ENCODE results near the gene KIF1B.

Gene KIF1B

GRCh38 chr1:10338047-10338446 lies 127.7 kb downstream of the KIF1B start:
- peak; percentile 44 for DNase-seq

DNA sequence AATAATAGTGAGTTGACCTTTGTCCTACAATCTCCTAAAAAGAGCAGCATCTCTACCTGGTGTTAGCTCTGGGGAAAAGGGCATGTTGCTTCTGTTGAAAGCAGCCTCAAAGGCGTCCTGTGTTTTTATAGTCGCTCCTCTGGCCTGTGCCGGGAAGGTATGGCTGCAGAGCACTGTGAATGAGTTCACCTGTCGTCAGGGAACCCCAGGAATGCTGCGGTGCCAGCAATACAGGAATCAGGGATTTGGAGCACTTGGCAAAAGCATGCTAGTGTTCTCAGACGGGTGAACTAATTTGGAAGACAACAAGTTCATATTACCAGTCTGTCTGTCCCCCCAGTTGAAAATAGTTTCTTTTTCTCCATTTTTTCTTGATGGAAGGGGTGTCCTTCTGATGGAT lies 128.2 kb downstream of the KIF1B start:
- no peak for DNase-seq

- DNase-seq: no peak
Measured at GRCh38 chr1:10339036-10339567, 128.7 kb downstream of the KIF1B start.

- DNase-seq: peak; percentile 74
Measured at GRCh38 chr1:10339815-10340214, 129.4 kb downstream of the KIF1B start.

- DNase-seq: no peak
Measured at GRCh38 chr1:10340930-10341590, 130.7 kb downstream of the KIF1B start.

DNA sequence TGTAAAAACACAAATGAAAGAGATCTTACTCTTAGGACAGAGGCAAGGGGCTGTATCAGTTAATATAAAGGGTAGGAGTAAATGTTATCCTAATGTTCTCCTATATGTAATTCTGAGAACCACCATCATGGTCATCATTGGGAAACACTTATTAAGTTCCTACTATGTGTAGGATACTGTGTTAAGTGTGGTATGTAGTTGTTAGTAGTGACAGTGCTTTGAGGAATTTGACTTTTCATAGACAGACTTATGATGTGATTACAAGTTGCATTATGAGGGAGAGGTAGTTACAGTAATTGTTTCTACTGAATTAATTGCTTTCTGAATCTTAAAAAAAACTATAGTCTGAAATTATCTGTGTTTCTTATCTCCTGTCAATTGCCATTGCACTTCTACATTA lies 136.7 kb downstream of the KIF1B start:
- no peak for DNase-seq

DNA sequence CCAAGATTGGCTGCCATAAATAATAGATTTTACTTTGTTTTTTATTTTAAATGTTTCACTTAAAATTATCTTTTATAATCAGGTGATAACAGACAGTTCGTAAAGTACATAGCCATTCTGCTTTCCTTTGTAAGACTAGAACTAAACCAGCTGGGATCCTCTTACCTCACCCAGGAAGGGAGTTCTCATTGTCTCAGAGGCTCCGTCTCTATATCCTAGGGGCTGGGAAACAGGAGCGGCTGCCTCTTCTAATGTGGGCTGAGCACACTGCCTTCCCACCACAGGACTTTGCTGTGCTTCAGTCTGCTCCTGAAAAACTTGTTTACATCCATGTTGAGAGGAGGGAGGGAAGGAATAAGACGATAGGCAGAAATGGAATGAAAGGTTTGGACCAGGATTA lies 142.9 kb downstream of the KIF1B start:
- no peak for DNase-seq

DNA sequence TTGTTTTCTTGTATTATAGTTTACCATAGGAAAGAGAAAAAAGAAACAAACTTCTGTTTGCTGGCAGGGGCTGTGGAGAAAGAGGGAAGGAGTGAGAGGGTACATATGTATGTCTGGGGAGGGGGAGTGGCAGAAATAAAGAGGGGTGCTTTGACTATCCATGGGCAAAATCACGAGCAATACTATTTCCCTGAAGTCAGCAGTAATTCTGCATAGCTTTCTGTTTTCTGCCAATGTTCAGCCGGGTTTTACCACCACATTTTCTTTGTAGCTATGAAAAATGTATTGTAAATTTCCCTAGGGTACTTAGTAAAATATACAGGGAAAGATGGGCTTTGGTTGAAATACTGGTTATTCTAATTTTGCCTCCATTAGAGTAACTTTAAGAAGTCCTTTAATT lies 143.3 kb downstream of the KIF1B start:
- DNase-seq: no peak

- no peak for DNase-seq
Measured at GRCh38 chr1:10360045-10360444, 149.7 kb downstream of the KIF1B start.

- DNase-seq: no peak
Measured at GRCh38 chr1:10361515-10361914, 151.1 kb downstream of the KIF1B start.

GRCh38 chr1:10368194-10368593 lies 157.8 kb downstream of the KIF1B start:
- no peak for DNase-seq

DNA sequence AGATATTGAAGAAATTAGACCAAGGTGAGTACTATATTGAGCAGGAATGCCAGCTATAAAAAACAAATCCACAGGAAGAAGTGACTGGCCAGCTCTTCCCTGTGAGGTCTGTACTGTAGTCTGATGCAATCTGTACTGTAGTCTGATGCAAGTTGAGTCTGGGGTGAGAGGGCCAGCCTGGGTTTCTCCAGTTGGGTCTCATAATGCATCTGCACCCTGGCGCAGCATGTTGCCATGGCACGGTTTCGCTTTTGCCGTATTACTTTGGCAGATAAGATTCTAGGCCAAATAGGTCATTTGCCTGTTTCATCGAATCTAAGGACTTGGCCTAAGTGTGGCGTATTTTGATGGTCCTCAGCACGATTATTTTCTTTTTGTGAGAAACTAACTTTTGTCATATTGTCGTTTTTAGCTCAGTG lies 164.1 kb downstream of the KIF1B start:
- no peak for DNase-seq

DNA sequence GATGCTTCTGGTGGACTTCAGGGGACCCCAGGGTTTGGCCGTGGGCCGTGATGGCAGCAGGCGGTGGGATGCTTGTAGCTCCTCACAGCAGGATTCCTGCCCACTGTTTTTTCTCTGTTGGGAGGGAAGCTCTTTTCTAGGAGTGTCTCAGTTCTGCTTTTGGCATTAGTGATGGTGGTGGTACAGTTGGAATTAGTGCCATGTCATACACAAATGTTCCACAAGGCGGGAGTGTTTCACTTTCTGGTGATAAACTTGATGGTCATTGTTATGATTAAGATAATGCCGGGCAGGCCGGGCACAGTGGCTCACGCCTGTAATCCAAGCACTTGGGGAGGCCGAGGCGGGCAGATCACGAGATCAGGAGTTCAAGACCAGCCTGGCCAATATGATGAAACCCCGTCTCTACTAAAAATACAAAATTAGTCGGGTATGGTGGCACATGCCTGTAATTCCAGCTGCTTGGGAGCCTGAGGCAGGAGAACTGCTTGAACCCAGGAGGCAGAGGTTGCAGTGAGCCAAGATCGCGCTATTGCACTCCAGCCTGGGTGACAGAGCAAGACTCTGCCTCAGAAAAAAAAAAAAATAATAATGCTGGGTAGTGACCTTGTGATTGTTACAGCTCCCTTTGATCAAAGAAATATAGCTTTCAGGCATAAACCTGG lies 167.1 kb downstream of the KIF1B start:
- peak; percentile 54 for DNase-seq

- DNase-seq: no peak
Measured at GRCh38 chr1:10378081-10378841, 167.9 kb downstream of the KIF1B start.

GRCh38 chr1:10379101-10379620 lies 168.8 kb downstream of the KIF1B start:
- no peak for DNase-seq

- no peak for DNase-seq
Measured at GRCh38 chr1:10379676-10380075, 169.3 kb downstream of the KIF1B start.

- no peak for DNase-seq
Measured at GRCh38 chr1:10380594-10381275, 170.4 kb downstream of the KIF1B start.

GRCh38 chr1:10383630-10384029 lies 173.3 kb downstream of the KIF1B start:
- DNase-seq: no peak

DNA sequence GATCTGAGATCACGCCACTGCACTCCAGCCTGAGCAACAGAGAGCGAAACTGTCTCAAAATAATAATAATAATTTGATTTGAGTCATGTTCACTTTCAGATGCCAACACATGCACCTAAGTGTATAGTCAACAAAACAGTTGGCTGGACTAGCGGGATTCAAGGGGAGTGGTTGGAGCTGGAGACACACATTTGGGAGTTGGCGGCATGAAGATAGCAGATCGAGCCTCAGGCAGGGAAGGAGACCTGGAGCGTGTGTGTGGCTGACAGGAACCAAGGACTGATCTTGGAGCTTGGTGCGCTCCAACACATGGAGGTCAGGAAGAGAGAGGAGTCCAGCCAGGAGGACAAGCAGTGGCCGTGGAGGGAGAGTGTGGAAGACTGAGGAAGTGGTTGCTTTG lies 173.8 kb downstream of the KIF1B start:
- no peak for DNase-seq

GRCh38 chr1:10386761-10387676 lies 176.6 kb downstream of the KIF1B start:
- DNase-seq: peak; percentile 10

DNA sequence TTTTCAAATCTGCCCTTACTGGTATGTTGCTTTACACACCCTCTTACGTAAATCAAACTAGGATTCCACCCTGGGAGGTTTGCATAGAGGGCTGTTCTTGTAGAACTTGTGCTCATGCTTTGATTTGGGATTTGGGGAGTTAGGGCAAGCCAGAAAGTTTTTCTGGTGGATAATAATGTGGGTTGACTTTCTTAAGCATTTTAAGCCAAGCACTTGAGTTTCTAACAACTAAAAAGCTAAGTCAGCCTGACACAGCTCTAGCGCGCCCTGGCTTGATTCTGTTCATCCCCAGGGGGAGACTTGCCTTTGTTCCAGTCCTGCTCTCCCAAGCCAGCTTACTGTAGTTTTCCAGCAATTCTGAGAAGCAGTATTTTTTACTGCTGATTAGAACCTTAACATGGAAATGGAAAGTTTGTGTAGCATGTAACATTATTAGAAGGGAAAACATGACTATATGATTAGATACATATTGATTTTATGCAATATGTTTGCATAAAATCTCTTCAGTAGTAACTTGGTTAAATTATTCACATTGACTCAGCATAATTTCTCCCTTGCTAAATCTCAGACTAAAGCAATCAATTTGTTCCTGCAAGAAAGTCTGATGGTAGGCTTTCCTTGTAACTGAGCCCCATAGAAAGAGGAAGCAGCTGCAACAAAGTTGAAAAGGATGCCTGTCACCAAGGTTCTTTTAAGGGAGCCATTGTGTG lies 177.5 kb downstream of the KIF1B start:
- peak; percentile 13 for DNase-seq

All from retina (tissue), 1 donor.